NT2/D1 (cell line): ENCODE data around the gene IL12B.

Source experiments
- YY1 ChIP-seq: IDR thresholded peaks from 2 replicates; pipeline ENCODE4 v1.6.1; 2011; ENCODE audit not compliant: insufficient read length, insufficient read depth
- ZNF274 ChIP-seq: IDR thresholded peaks from 2 replicates; pipeline ENCODE4 v1.6.1; 2011; ENCODE audit warnings: mild to moderate bottlenecking, low read depth, low read length

DNA sequence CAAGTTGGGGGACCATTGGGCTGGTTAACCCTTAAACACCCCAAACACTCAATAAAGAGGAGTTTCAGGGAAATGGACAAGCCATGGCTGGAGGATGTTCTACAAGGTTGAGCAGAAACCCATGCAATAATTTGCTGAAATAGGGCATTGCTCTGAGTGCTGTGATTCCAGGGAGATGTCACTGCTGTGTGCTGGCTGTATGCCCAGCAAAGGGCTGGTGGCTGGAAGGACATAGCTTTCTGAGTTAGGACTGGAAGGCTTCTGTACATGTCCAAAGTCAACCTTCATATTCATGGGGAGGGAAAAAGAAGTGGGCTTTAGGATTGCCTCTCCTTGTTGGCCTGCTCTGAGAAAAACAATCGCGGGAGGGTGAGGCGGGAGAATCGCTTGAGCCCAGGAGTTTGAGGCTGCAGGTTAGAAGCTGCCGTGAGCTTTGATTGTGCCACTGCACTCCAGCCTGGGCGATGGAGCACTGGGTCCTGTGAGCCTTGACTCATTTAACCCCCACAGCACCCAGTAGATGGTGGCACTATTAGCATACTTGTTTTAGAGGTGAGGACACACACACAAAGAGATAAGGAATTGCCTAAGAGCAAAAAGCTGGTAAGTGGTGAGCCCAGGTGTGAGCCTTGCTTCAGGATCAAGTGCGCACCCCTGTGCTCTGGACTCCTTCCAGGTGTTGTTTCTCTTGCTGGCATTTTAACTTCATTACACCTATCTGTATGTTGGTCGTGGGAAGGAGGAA lies 20.4 kb downstream of the IL12B start:
- TF ChIP-seq ZNF274 (no peak), YY1 (no peak)
